Endodermal cell (in vitro differentiated cells): ENCODE measurements around the gene NDNF. TPM values are rescaled to one million over a fixed set of nuclear protein-coding genes. Genes with fewer than 3 reads are reported as not detected.

ENCODE experiments used
- DNase-seq: peaks from one replicate; pipeline ENCODE4 v3.0.0-alpha.2; 2017
- H3K27ac ChIP-seq: 2 replicates; pipeline ENCODE4 v1.5.1; 2013; ENCODE audit warnings: mild to moderate bottlenecking, low read depth, low read length, moderate library complexity
- H3K27me3 ChIP-seq: 2 replicates; pipeline ENCODE4 v1.6.1; 2013; ENCODE audit warnings: mild to moderate bottlenecking, low read length, moderate library complexity; ENCODE audit not compliant: insufficient read depth, control insufficient read depth, poor library complexity, severe bottlenecking
- H3K36me3 ChIP-seq: 2 replicates; pipeline ENCODE4 v1.7.0; 2013; ENCODE audit warnings: mild to moderate bottlenecking, low read length, moderate library complexity; ENCODE audit not compliant: control insufficient read depth, insufficient read depth
- H3K4me1 ChIP-seq: one replicate; pipeline ENCODE4 v1.7.0; 2013; ENCODE audit warnings: low read length; ENCODE audit not compliant: control insufficient read depth, insufficient read depth
- H3K4me3 ChIP-seq: 2 replicates; pipeline ENCODE4 v1.5.1; 2013; ENCODE audit warnings: mild to moderate bottlenecking, low read length, moderate library complexity
- H3K9ac ChIP-seq: 2 replicates; pipeline ENCODE4 v1.6.1; 2013; ENCODE audit warnings: mild to moderate bottlenecking, low read length, moderate library complexity; ENCODE audit not compliant: poor library complexity, severe bottlenecking; ENCODE audit errors: extremely low read depth
- H3K9me3 ChIP-seq: 2 replicates; pipeline ENCODE4 v1.6.1; 2013; ENCODE audit warnings: mild to moderate bottlenecking, low read length, moderate library complexity; ENCODE audit not compliant: control insufficient read depth
- H3K27ac Mint-ChIP-seq: 2 replicates; pipeline ENCODE4 v1.8.0; 2020; ENCODE audit warnings: mixed read lengths
- H3K27me3 Mint-ChIP-seq: 2 replicates; pipeline ENCODE4 v1.8.0; 2021; ENCODE audit warnings: mild to moderate bottlenecking, mixed read lengths; ENCODE audit not compliant: insufficient read depth
- H3K36me3 Mint-ChIP-seq: 2 replicates; pipeline ENCODE4 v1.8.0; 2020; ENCODE audit warnings: low read depth, mixed read lengths
- H3K4me1 Mint-ChIP-seq: 2 replicates; pipeline ENCODE4 v1.8.0; 2020; ENCODE audit warnings: mixed read lengths
- H3K4me3 Mint-ChIP-seq: 2 replicates; pipeline ENCODE4 v1.8.0; 2020; ENCODE audit warnings: mild to moderate bottlenecking, moderate library complexity, mixed read lengths
- H3K9me3 Mint-ChIP-seq: 2 replicates; pipeline ENCODE4 v1.8.0; 2020; ENCODE audit warnings: mild to moderate bottlenecking, mixed read lengths
- WGBS, 2 experiments: methylation state at CpG; one replicate each; pipeline versions ENCODE4 v1.1.5 to v1.1.7; 2013; ENCODE audit warnings: missing lambda C conversion rate in 2 of 2, mixed read lengths in 1 of 2; ENCODE audit not compliant: insufficient coverage in 1 of 2, insufficient read length in 1 of 2; 5-methylcytosine and 5-hydroxymethylcytosine counted together
- total RNA-seq, 2 donors: library from RNA; stranded (reverse); fragmentation: NEBNext Ultra II Directional in 1 of 2; extraction: Animal tissue kit (Norgen Biotek cat#: 25700) in 1 of 2; gene quantifications; 2 replicates in 1 of 2; 3 replicates in 1 of 2; pipeline ENCODE4 v1.2.1, GENCODE V29; 2021
- TF ChIP-seq, protein P1 (sequence below): fragments of 200-600 bp; sonication (generic); conservative IDR thresholded peaks from 2 replicates; pipeline ENCODE4 v1.5.0; 2021; ENCODE audit warnings: antibody characterized with exemption, mild to moderate bottlenecking

Gene NDNF
- total RNA-seq, 2 donors from 2014 or later, result 2.4 to 3.6 TPM

DNA sequence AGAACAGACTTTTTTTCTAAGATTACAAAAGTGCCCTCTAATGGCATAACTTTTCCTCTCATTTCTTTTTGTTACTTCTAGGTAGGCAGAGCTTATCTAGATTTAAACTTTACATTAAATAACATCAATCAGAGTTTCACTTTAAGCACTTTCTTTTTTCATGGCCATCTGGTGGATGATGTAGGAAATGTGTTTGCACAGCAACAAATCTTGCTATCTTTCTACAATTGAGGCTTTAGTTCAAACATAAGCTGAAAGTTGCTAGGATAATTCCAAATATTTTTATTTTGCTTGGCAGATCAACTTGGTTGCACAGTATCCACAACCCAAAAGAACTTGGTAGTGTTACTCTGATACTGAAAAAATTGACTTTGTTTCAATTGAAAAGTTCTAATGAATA lies 22.0 kb downstream of the NDNF start:
- DNase-seq, result no peak
- no peaks in the 10 kb centered on the region for H3K4me1 Mint-ChIP-seq
- H3K9me3 Mint-ChIP-seq, result no peaks in the 10 kb centered on the region
- no peaks in the 10 kb centered on the region for H3K27me3 ChIP-seq
- no peaks in the 10 kb centered on the region for H3K36me3 ChIP-seq
- no peak overlapping the region for H3K27ac Mint-ChIP-seq
- H3K4me1 ChIP-seq, result no peaks in the 10 kb centered on the region
- H3K27ac ChIP-seq, result no peak overlapping the region
- no peaks in the 10 kb centered on the region for H3K9me3 ChIP-seq
- TF ChIP-seq, protein P1, sequence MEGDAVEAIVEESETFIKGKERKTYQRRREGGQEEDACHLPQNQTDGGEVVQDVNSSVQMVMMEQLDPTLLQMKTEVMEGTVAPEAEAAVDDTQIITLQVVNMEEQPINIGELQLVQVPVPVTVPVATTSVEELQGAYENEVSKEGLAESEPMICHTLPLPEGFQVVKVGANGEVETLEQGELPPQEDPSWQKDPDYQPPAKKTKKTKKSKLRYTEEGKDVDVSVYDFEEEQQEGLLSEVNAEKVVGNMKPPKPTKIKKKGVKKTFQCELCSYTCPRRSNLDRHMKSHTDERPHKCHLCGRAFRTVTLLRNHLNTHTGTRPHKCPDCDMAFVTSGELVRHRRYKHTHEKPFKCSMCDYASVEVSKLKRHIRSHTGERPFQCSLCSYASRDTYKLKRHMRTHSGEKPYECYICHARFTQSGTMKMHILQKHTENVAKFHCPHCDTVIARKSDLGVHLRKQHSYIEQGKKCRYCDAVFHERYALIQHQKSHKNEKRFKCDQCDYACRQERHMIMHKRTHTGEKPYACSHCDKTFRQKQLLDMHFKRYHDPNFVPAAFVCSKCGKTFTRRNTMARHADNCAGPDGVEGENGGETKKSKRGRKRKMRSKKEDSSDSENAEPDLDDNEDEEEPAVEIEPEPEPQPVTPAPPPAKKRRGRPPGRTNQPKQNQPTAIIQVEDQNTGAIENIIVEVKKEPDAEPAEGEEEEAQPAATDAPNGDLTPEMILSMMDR, result peak; percentile 69
- H3K36me3 Mint-ChIP-seq, result no peaks in the 10 kb centered on the region
- H3K4me3 Mint-ChIP-seq, result no peak overlapping the region
- H3K4me3 ChIP-seq, result no peak overlapping the region
- no peaks in the 10 kb centered on the region for H3K27me3 Mint-ChIP-seq
- no peak overlapping the region for H3K9ac ChIP-seq

DNA sequence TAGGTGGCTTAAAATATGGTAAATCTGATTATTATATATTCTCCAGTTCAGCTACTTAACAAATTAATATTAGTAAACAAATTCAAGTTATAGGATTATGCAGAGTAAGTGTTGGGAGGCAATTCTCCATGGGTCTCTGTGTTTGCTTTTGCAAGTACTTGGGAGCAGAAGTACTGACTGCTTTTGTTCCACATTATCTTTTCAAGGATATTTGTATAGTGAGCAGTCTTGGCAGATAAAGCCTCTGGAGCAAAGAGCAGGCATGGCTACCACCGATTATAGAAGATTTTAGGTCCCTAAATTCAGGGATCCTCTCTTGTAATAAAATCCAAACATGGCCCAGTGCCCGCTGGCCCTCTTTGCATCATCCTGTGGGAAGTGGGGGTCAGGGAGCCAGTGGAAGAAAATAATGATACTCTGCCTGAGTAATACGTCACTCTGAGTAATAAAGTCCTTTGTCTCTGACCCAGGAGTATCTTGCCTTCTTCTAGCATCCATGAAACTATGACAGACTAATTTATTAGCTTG lies 23.2 kb downstream of the NDNF start:
- no peak for DNase-seq
- Histone ChIP-seq H3K36me3 (no peaks in the 10 kb centered on the region), H3K27ac (no peak overlapping the region), H3K9me3 (no peaks in the 10 kb centered on the region), H3K27me3 (no peaks in the 10 kb centered on the region), H3K9ac (no peak overlapping the region), H3K4me3 (no peak overlapping the region), H3K4me1 (no peaks in the 10 kb centered on the region)
- no peaks in the 10 kb centered on the region for H3K27me3 Mint-ChIP-seq
- TF ChIP-seq, protein P1, result no peak
- H3K36me3 Mint-ChIP-seq, result no peaks in the 10 kb centered on the region
- H3K4me1 Mint-ChIP-seq, result no peaks in the 10 kb centered on the region
- no peak overlapping the region for H3K4me3 Mint-ChIP-seq
- H3K9me3 Mint-ChIP-seq, result no peaks in the 10 kb centered on the region
- WGBS, 2 experiments, result 83 to 100% methylated on average over 1 to 3 of the region's 3 CpGs
- no peak overlapping the region for H3K27ac Mint-ChIP-seq

DNA sequence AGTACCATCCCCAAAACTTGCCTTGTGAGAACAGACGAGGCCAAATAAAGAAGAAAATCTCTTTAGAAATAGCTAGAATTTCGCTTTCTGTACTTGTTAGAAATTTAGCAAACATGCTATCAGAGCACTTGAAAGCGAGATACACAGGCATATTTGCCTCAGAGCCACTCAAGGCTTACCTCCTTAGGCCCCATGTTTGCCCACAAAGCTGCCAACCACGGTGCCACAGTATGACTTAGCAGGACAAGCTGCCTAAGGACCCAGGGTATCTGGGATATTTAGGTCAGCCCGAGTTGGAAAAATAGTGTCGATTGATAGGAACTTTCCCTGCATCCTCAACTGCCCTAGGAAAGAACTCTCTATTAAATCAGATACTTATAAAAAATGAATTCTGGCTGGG lies 24.2 kb downstream of the NDNF start:
- no peak overlapping the region for H3K9ac ChIP-seq
- no peaks in the 10 kb centered on the region for H3K4me1 ChIP-seq
- no peaks in the 10 kb centered on the region for H3K9me3 Mint-ChIP-seq
- no peak overlapping the region for H3K27ac ChIP-seq
- H3K4me1 Mint-ChIP-seq, result no peaks in the 10 kb centered on the region
- no peak overlapping the region for H3K27ac Mint-ChIP-seq
- H3K4me3 Mint-ChIP-seq, result no peak overlapping the region
- DNase-seq, result no peak
- no peak overlapping the region for H3K4me3 ChIP-seq
- no peaks in the 10 kb centered on the region for H3K36me3 Mint-ChIP-seq
- no peaks in the 10 kb centered on the region for H3K27me3 Mint-ChIP-seq
- no peaks in the 10 kb centered on the region for H3K36me3 ChIP-seq
- no peaks in the 10 kb centered on the region for H3K27me3 ChIP-seq
- WGBS, 2 experiments, result 93 to 100% methylated on average over 6 of the region's 6 CpGs
- no peaks in the 10 kb centered on the region for H3K9me3 ChIP-seq
- TF ChIP-seq, protein P1, result no peak
